Heart right ventricle (tissue), 16 donors: ENCODE measurements around the gene COMP. TPM values are rescaled to one million over a fixed set of nuclear protein-coding genes. Genes with fewer than 3 reads are reported as not detected.
A peak's percentile ranks its signal among the peaks of the same experiment; 100 is the strongest.

Experiments used
- ATAC-seq, 8 donors: fragments of 200-7000 bp; cut with Tn5 transposase; one replicate each; pipeline ENCODE4 v1.9.1; 2020; ENCODE audit warnings: mild to moderate bottlenecking in 8 of 8, moderate library complexity in 8 of 8, moderate number of reproducible peaks in 1 of 8
- DNase-seq, 2 donors: peaks; one replicate each; pipeline ENCODE4 v3.0.0-alpha.2; 2020
- H3K27ac ChIP-seq, 10 donors: fragments of 200-600 bp; sonication (generic) in 2 of 10; one replicate each; pipeline versions ENCODE4 v1.5.0 to v1.8.0; 2020 to 2022; ENCODE audit warnings: mild to moderate bottlenecking in 3 of 10
- H3K27me3 ChIP-seq, 7 donors: fragments of 200-600 bp; one replicate each; pipeline ENCODE4 v1.8.0; 2021 to 2022; ENCODE audit warnings: mild to moderate bottlenecking in 2 of 7
- H3K36me3 ChIP-seq, 9 donors: fragments of 200-600 bp; sonication (generic) in 1 of 9; one replicate each; pipeline versions ENCODE4 v1.5.0 to v1.8.0; 2020 to 2022; ENCODE audit warnings: mild to moderate bottlenecking in 2 of 9
- H3K4me1 ChIP-seq, 9 donors: fragments of 200-600 bp; sonication (generic) in 1 of 9; one replicate each; pipeline versions ENCODE4 v1.5.0 to v1.8.0; 2020 to 2022; ENCODE audit warnings: mild to moderate bottlenecking in 4 of 9
- H3K4me3 ChIP-seq, 10 donors: fragments of 200-600 bp; sonication (generic) in 2 of 10; one replicate each; pipeline versions ENCODE4 v1.5.0 to v1.8.0; 2020 to 2022; ENCODE audit warnings: mild to moderate bottlenecking in 7 of 10, moderate library complexity in 2 of 10
- H3K9me3 ChIP-seq, 11 donors: fragments of 200-600 bp in 10 of 11; sonication (generic) in 2 of 11; one replicate each; pipeline versions ENCODE4 v1.5.0 to v1.8.0; 2013 to 2022; ENCODE audit warnings: mild to moderate bottlenecking in 2 of 11, control low read depth in 1 of 11, moderate library complexity in 1 of 11
- CTCF ChIP-seq, 9 donors: fragments of 200-600 bp; sonication (generic) in 2 of 9; IDR thresholded peaks; one replicate each; pipeline versions ENCODE4 v1.5.0 to v1.8.0; 2021 to 2022; ENCODE audit warnings: antibody characterized with exemption in 9 of 9, mild to moderate bottlenecking in 5 of 9, moderate library complexity in 1 of 9
- WGBS, 2 donors: extraction: QIAGEN DNeasy Blood & Tissue Kit; methylation state at CpG; one replicate each; pipeline ENCODE4 v1.1.7; 2013; ENCODE audit warnings: inconsistent platforms in 1 of 2; 5-methylcytosine and 5-hydroxymethylcytosine counted together
- intact Hi-C, 10 donors: fragments of 100-400 bp; cut with DNase I; formaldehyde crosslinking; loops; one replicate each; pipeline versions ENCODE4 v1.11.1 to v1.14.2; 2022
- polyA plus RNA-seq, 2 donors: library from polyadenylated mRNA; stranded (reverse); fragments of 200-250 nt; gene quantifications; one replicate each; pipeline ENCODE4 v1.2.3, GENCODE V29; 2013
- total RNA-seq, 10 donors: library from RNA; stranded (reverse); fragmentation: NEBNext Ultra II Directional in 3 of 10; extraction: Animal tissue kit (Norgen Biotek cat#: 25700) in 3 of 10; gene quantifications; one replicate each; pipeline versions ENCODE4 v1.2.1 to v1.2.4, GENCODE V29; 2021 to 2023
- donor health status: Arrhythmogenic right ventricular cardiomyopathy.
- donor health status: ischemic (EF 13 %, LVEDD 7.1; RV severe dilation, severe dysfunction).
- donor health status: healthy with polysubstance abuse.
- donor health status: DM: no; HTN: yes; CAD: no.
- donor health status: DM: no; HTN: no; CAD: no.
- donor health status: ischemic (EF 25% LVEDD 6.9; RV normal size, moderate dysfunction).
- donor health status: ischemic (EF 25% LVEDD 5.7; RV mildly dilated, moderate dysfunction).
- donor health status: healthy.
- donor health status: DM: yes; HTN: yes; CAD: no.
- donor health status: Ischemic cardiomyopathy.
- donor health status: ischemic (EF 35%, LVEDD 5.7; RV mildly dilated, moderate dysfunction).
- donor health status: nonischemic (EF 11% LVEDD 7.7; RV severe dilation, severe dysfunction).
- donor health status: DM: yes; HTN: yes; CAD: no.
- donor health status: PGD.
- donor health status: ischemic (EF 29% LVEDD 5.4; RV normal size, mild dysfunction).
- donor health status: nonischemic (EF 23%, LVEDD 6.1; RV moderate dilation, normal function).

Gene COMP
- total and polyA plus RNA-seq, 12 donors, result 0.13 to 5.9 (median 0.43) TPM; not detected in 2

GRCh38 chr19:18785179-18786124 lies 5.7 kb downstream of the COMP start:
- TF ChIP-seq CTCF (IDR thresholded peaks at IDR 0.05), result no peak
- H3K9me3 ChIP-seq, result no peaks in the 10 kb centered on the region
- H3K36me3 ChIP-seq, result no peaks in the 10 kb centered on the region
- peaks cover 33 to 86% (median 55%) of the 10 kb centered on the region in 7 donors for H3K27me3 ChIP-seq
- ATAC-seq (peak; percentile 41 to 85 (median 61)), DNase-seq (peak; percentile 53 to 83)
- peaks cover 5 to 38% (median 34%) of the 10 kb centered on the region in 9 donors for H3K4me1 ChIP-seq
- 10% methylated on average over 65 of the region's 65 CpGs for WGBS, 2 donors
- no peak overlapping the region for H3K27ac ChIP-seq
- peak overlapping the region in 4 of 10 donors; percentile 12 to 38 (median 18) for H3K4me3 ChIP-seq
- intact Hi-C loops, result no loop called here

- Histone ChIP-seq H3K36me3 (no peaks in the 10 kb centered on the region), H3K4me1 (peaks cover under 1 to 32% (median 27%) of the 10 kb centered on the region in 9 donors), H3K27ac (no peak overlapping the region), H3K4me3 (no peak overlapping the region), H3K9me3 (no peaks in the 10 kb centered on the region), H3K27me3 (peaks cover 27 to 84% (median 48%) of the 10 kb centered on the region in 7 donors)
- ATAC-seq (no peak), DNase-seq (no peak)
- TF ChIP-seq CTCF (IDR thresholded peaks at IDR 0.05), result no peak
- intact Hi-C loops, result no loop called here
- WGBS, 2 donors, result 73 to 75% methylated on average over 16 of the region's 16 CpGs
Observed at GRCh38 chr19:18784786-18785120, 6.4 kb downstream of the COMP start.

- Histone ChIP-seq H3K4me1 (peaks cover 0 to 26% (median 21%) of the 10 kb centered on the region in 9 donors), H3K27ac (no peak overlapping the region), H3K27me3 (peaks cover 21 to 81% (median 47%) of the 10 kb centered on the region in 7 donors), H3K36me3 (no peaks in the 10 kb centered on the region), H3K4me3 (no peak overlapping the region), H3K9me3 (no peaks in the 10 kb centered on the region)
- intact Hi-C loops, result no loop called here
- DNase-seq (no peak), ATAC-seq (no peak)
- TF ChIP-seq CTCF (IDR thresholded peaks at IDR 0.05), result no peak
- 83 to 87% methylated on average over 19 of the region's 19 CpGs for WGBS, 2 donors
Observed at GRCh38 chr19:18783958-18784785, 6.9 kb downstream of the COMP start.

- no peaks in the 10 kb centered on the region for H3K36me3 ChIP-seq
- no peak overlapping the region for H3K4me3 ChIP-seq
- peaks cover 7 to 76% (median 41%) of the 10 kb centered on the region in 7 donors for H3K27me3 ChIP-seq
- TF ChIP-seq CTCF (IDR thresholded peaks at IDR 0.05), result no peak
- intact Hi-C loops, result no loop called here
- 84 to 88% methylated on average over 22 of the region's 22 CpGs for WGBS, 2 donors
- H3K27ac ChIP-seq, result no peak overlapping the region
- ATAC-seq, result no peak
- H3K4me1 ChIP-seq, result peaks cover 0 to 14% (median 9%) of the 10 kb centered on the region in 9 donors
- DNase-seq, result no peak
- H3K9me3 ChIP-seq, result no peaks in the 10 kb centered on the region
Observed at GRCh38 chr19:18782559-18783225, 8.4 kb downstream of the COMP start.
